Germinal center (tissue), 1 donor: ENCODE results near the gene SLC1A1.
A peak's percentile ranks its signal among the peaks of the same experiment; 100 is the strongest.
"Not testable (repeated sequence)": the region's sequence is repeated elsewhere in the genome, so short reads cannot be mapped to it uniquely, and the experiment has no call there.

Experiments
- DNase-seq: peaks from one replicate; pipeline ENCODE4 v3.0.0; 2012; ENCODE audit warnings: mixed read lengths, low spot score

The SLC1A1 gene

DNA sequence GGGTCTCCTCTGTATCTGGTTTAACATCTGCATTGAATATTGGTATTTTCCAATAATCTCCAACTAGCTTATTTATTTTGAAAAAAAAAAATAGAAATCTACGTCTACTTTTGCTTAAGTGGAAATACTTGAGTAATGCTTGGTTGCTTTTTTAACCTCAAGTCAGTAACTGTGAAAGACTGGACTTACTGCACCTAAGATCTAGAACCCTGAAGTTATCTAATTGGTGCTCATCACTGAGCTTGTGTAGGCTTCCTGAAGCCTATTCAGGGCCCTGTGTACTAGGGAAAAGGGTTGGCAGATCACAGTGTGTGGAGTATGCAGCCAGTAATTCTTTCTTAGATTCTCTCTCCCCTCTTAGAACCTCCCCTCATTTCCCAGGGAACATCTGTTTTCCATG lies 16.2 kb downstream of the SLC1A1 start:
- DNase-seq, result no peak

- DNase-seq, result no peak
Observed at GRCh38 chr9:4507306-4508130, 17.2 kb downstream of the SLC1A1 start.

DNA sequence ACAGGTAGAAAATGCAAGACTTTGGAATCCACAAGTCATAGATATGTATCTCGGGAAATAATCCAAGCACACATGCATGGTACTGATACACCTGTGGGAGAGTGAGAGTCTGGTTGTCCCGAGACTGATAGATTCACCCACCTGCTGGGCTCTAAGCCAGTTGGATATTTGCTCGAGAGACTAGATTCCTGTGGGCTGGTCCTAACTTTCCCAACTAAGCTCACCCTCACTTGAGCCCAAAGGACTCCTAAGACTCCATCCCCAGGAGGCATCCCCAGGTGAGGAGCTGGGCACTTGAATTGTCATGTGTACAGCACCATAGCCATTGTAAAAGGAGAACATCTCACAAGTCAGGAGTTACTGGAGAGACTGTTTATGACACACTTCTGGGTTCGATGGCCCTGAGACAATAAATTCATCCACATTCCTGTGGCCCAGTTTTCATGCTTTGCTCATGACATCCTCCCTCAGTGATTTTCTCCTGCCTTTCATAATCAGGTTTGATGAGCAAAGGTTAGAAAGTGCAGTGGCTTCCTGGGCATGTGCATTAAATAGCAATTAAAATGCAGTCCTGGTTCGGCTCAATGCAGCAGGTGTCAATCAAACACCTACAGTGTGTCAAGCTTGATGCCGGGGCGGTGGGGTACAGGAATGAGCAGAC lies 18.1 kb downstream of the SLC1A1 start:
- DNase-seq, result no peak

DNA sequence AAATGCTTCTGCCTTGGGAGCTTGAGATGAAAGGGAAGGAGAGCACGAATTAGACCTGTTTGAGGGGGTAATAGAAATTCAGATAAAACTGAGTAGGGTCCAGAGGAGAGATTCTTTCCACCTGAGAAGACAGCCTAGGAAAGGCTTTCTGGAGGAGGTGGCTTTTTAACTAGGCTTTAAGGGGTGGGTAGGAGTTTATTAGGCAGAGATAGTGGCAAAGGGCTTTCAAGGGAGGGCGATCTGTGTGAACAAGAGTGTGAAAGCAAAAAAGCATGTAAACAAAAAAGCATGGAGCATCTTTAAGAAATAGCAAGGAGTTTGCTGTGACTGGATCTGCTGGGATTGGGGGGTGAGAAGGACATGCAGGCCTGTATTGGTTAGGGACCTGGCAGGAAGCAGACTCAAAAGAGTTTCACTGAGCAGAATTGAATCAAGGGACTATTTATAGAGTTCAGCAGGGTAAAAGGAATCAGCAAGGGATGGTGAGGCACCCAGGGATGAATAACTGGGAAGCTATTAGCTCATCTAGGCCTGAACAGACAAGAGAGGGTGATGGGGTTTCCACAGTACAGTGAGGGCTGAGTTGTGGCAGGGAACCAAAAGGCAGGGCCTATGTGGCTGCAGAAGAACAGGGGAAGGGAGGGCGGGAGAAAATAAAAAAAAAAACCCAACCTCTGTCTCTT lies 18.8 kb downstream of the SLC1A1 start:
- no peak for DNase-seq

- no peak for DNase-seq
Observed at GRCh38 chr9:4509590-4509984, 19.3 kb downstream of the SLC1A1 start.

DNA sequence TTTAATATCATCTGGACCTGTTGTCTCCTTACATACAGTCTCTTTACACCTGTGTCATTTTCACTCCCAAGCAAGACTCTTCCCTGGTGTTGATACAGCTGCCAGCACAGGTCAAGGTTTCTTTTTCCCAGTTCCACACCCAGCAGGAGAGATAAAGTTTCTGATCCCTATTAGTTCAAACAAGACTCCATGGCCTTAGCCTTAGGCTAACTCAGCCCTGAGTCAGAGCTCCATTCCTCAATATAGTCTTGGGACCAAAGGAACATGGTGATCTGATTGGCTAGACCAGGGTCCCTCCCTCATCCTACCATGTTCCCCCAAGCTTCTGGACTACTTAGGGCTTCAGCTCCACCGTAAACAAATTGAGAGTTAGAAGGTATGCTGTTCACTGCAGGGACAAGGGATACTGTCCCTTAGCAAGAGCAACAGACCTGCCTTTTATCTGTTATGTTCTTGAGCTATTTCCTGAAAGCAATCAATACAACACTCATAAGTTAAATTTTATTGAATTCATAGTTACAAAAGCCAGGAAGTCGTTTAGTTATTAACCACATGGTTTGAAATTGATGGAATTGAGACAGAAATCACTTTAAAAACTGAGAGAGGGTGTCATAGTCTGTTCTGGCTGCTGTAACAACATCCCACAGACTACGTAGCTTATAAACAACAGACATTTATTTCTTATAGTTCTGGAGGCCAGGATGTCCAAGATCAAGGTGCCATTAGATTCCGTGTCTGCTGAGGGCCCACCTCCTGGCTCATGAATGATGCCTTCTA lies 20.5 kb downstream of the SLC1A1 start:
- no peak for DNase-seq

GRCh38 chr9:4514252-4515128 lies 24.2 kb downstream of the SLC1A1 start:
- DNase-seq, result no peak

DNA sequence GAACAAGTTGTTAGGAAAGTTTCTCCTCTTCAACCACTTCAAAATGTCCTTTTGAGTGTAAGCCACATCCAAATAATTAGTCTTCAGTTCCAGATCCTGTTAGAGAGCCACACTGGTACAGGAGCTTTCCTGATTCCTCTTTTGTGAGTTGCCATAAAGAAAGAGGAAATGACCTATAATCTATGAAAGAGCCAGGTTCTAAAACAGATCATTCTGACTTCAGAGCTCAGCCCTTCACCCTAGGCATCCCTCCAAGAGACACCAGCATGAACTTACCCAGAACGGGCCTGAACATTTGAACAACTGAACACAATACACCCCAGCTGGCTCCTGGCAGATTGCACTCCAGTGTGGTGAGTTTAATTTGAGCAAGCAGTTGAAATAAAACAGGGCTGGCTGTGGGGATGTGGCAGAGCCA lies 25.7 kb downstream of the SLC1A1 start:
- DNase-seq, result peak; percentile 16

GRCh38 chr9:4517274-4517673 lies 27.0 kb downstream of the SLC1A1 start:
- no peak for DNase-seq

DNA sequence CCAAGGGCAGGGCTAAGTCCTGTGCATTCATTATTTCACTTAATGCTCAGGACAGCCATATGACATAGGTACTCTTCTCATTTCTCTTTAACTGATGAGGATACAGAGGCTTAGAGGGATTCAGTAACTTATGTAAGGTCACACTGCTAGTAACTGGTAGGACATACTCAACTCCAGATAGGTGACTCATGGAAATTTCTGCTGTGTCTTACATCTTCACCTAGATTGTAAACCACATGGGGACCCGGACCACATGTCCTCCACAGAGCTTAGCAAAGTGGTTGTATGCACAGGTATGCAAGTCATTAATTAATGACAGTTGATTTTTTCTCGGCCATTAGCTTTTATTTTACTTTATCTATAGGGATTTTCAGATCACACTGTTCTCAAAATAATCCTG lies 29.3 kb downstream of the SLC1A1 start:
- no peak for DNase-seq

DNA sequence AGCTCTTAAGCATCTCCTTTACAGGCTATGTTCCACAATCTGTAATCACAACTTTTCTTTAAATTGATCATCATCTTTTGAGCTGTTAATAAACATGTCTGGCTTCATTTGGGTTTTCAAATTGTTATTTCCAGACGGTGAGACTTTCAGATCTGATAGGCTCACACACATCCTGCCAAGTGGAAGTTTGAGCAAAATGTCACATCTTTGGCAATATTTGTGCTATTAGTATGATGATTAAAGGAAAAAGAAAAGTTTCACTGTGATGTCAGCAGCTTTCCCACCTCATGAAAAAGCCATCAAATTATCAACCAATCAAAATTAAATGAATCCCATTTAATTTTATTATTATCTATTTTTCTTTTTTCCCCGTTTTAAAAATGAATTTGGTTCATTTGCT lies 29.8 kb downstream of the SLC1A1 start:
- no peak for DNase-seq

DNA sequence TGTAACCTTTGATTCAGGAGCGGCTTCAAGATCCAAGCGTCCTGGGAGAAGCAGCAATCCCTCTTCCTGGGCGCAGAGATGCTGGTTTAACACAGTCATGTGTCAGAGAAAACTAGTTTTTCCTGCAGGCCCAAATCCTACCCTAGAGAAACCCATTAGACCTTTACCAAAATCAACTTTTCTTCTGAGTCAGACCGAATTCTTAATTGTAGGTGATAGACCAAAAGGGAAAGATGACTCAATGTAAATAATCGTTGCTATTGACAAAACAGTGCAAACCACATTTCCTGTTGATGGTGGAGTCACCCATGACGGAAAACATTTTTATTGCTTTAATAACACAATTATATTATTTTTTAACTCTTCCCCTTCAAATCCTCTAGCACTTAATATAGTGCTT lies 40.1 kb downstream of the SLC1A1 start:
- peak; percentile 54 for DNase-seq

DNA sequence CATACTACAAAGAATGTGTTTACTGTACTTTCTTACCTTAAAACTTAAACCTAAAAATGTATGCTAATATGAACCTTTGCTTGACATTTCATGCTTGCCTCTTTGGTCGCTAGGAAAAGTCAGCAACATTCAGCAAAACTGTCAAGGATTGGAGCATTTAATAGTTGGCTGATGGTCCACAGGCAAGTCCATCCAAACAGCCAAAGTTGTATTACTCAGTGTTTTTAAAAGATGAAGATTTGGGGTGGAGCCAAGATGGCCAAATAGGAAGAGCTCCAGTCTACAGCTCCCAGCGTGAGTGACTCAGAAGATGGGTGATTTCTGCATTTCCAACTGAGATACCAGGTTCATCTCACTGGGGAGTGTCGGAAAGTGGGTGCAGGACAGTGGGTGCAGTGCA lies 40.6 kb downstream of the SLC1A1 start:
- not testable (repeated sequence) for DNase-seq

DNA sequence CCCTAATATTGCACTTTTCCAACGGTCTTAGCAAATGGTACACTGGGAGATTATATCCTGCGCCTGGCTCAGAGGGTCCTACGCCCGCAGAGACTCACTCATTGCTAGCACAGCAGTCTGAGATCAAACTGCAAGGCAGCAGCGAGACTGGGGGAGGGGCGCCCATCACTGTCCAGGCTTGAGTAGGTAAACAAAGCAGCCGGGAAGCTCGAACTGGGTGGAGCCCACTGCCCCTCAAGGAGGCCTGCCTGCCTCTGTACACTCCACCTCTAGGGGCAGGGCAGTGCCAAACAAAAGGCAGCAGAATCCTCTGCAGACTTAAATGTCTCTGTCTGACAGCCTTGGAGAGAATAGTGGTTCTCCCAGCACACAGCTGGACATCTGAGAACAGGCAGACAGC lies 41.1 kb downstream of the SLC1A1 start:
- DNase-seq, result not testable (repeated sequence)

DNA sequence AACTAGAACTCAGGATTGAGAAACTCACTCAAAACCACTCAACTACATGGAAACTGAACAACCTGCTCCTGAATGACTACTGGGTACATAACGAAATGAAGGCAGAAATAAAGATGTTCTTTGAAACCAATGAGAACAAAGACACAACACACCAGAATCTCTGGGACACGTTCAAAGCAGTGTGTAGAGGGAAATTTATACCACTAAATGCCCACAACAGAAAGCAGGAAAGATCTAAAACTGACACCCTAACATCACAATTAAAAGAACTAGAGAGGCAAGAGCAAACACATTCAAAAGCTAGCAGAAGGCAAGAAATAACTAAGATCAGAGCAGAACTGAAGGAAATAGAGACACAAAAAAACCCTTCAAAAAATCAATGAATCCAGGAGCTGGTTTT lies 43.6 kb downstream of the SLC1A1 start:
- not testable (repeated sequence) for DNase-seq

- not testable (repeated sequence) for DNase-seq
Observed at GRCh38 chr9:4536196-4536595, 45.9 kb downstream of the SLC1A1 start.

DNA sequence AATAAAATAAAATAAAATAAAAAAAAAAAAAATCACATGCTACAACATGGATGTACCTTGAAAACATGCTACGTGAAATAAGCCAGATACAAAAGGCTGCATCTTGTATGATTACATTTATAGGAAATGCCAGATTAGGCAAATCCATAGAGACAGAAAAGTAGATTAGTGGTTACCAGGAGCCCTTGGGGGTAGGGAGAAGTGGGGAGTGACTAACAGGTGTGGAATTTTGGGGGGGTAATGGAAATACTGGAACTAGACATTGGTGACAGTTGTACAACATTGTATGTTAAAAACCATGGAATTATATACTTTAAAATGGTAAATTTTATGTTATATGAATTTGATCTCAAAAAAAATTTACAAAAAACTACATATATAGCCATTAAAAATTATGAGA lies 47.3 kb downstream of the SLC1A1 start:
- DNase-seq, result no peak

DNA sequence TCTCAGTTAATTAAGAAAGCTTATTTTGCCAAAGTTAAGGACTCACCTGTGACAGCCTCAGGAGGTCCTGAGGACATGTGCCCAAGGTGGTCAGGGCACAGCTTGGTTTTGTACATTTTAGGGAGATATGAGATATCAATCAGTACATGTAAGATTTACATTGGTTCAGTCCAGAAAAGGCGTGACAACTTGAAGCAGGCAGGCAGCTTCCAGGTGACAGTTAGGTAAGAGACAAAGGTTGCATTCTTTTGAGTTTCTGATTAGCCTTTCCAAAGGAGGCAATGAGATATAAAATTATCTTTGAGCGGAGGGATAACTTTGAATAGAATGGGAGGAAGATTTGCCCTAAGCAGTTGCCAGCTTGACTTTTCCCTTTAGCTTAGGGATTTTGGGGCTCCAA lies 47.8 kb downstream of the SLC1A1 start:
- DNase-seq, result no peak

GRCh38 chr9:4538621-4539020 lies 48.4 kb downstream of the SLC1A1 start:
- no peak for DNase-seq

- DNase-seq, result no peak
Observed at GRCh38 chr9:4540425-4540824, 50.2 kb downstream of the SLC1A1 start.

- DNase-seq, result no peak
Observed at GRCh38 chr9:4541281-4541680, 51.0 kb downstream of the SLC1A1 start.
